Measurements from ENCODE around the gene SMG6. TPM values are rescaled to one million over a fixed set of nuclear protein-coding genes. Genes with fewer than 3 reads are reported as not detected.

Gene SMG6
- total and polyA plus RNA-seq, 2 of the 4 experiments (the other 2 are of a cell fraction): 16.3 to 30.3 TPM

GRCh38 chr17:2176499-2177169 is 127.0 kb downstream of the SMG6 start:
- H3K79me1 ChIP-seq (ENCODE audit: low read depth in 1 of 2, low read length in 2 of 2): peaks cover 38 to 82% of the 10 kb centered on the region in 2 experiments
- ChIA-PET POLR2A (ENCODE audit: unreplicated experiment) (no interaction called here), CTCF (interaction anchor here (1.0 kb wide), 1 partner anchor 70 kb away, joined by 3 read pairs; no protein-coding TSS in a partner anchor)
- H2AFZ ChIP-seq (replicated peaks; ENCODE audit: low read length, poor library complexity): no peak overlapping the region
- H3K14ac ChIP-seq (replicated peaks; ENCODE audit: low read depth, low read length): peak overlapping the region; percentile 91
- peak overlapping the region; percentile 57 for H4K5ac ChIP-seq (ENCODE audit: low read depth, low read length)
- WGBS, 2 experiments (ENCODE audit: extremely low coverage in 2 of 2, insufficient read length in 1 of 2): no CpG with 5 or more reads among the region's 8 CpGs
- no peak for TF ChIP-seq CEBPB (IDR thresholded peaks at IDR 0.05; ENCODE audit: low read depth, low read length)
- no peak for TF ChIP-seq MAFK (IDR thresholded peaks at IDR 0.05; ENCODE audit: low read depth, low read length)
- H3K23ac ChIP-seq (ENCODE audit: low read depth, low read length): peak overlapping the region; percentile 96
- H4K8ac ChIP-seq (ENCODE audit: low read depth in 2 of 2, low read length in 2 of 2): peak overlapping the region; percentile 53 to 90; a peak in 3 of 4 replicates
- H2BK20ac ChIP-seq (ENCODE audit: low read depth, low read length): peak overlapping the region; percentile 81
- H2BK120ac ChIP-seq (ENCODE audit: low read depth, low read length): peak overlapping the region; percentile 96
- peaks cover 67% of the 10 kb centered on the region for H3K4me1 ChIP-seq (ENCODE audit: control insufficient read depth, insufficient read depth, low read length)
- peak overlapping the region; percentile 56 for H3K18ac ChIP-seq (ENCODE audit: low read depth, low read length)
- in situ Hi-C loops (cut with MboI; ENCODE audit: low sequenced_read_pairs): loop anchor here (10.0 kb wide), 1 partner anchor 112 kb away; no protein-coding TSS in a partner anchor
- H3K4me2 ChIP-seq (ENCODE audit: low read depth, low read length): no peak overlapping the region
- dilution Hi-C loops (cut with HindIII; ENCODE audit: low sequenced_read_pairs, unreplicated experiment): no loop called here
- H4K91ac ChIP-seq (ENCODE audit: insufficient read depth, low read depth, low read length): peak overlapping the region; percentile 84
- peak overlapping the region; percentile 93 for H2AK5ac ChIP-seq (ENCODE audit: low read depth, low read length)
- no peaks in the 10 kb centered on the region for H3K9me3 ChIP-seq (ENCODE audit: control insufficient read depth, insufficient read depth, low read length)
- H3K4me3 ChIP-seq (ENCODE audit: insufficient read depth, low read depth, low read length): no peak overlapping the region
- peak overlapping the region; percentile 18 for H2AK9ac ChIP-seq (replicated peaks; ENCODE audit: low read depth, low read length, poor library complexity)
- no TSS peak for BruUV-seq (replicated peaks)
- H4K20me1 ChIP-seq (ENCODE audit: insufficient read depth, low read length): no peaks in the 10 kb centered on the region
- peak overlapping the region; percentile 83 for H3K4ac ChIP-seq (ENCODE audit: low read depth, low read length)
- H3K27ac ChIP-seq (ENCODE audit: insufficient read depth, low read length): peak overlapping the region; percentile 72
- ATAC-seq (ENCODE audit: low read depth) (no peak), DNase-seq (no peak)
- peak overlapping the region; percentile 83 for H2BK5ac ChIP-seq (ENCODE audit: low read depth, low read length, poor library complexity, severe bottlenecking)
- H3K56ac ChIP-seq (ENCODE audit: extremely low read depth, insufficient read depth, low read length): peak overlapping the region; percentile 41; the same call in 1 of the 2 replicates
- intact Hi-C loops (cut with micrococcal nuclease): no loop called here
- peaks cover 2% of the 10 kb centered on the region; the same call in 1 of the 2 replicates for H3K36me3 ChIP-seq (ENCODE audit: control insufficient read depth, insufficient read depth, low read length)
- H3K9me1 ChIP-seq (ENCODE audit: insufficient read depth, low read length): peaks cover 53% of the 10 kb centered on the region
- no peaks in the 10 kb centered on the region for H3K27me3 ChIP-seq (ENCODE audit: control insufficient read depth, insufficient read depth, low read length)
- H2BK15ac ChIP-seq (ENCODE audit: low read depth, low read length): peak overlapping the region; percentile 95; the same call in 2 of the 3 replicates
- H3K9ac ChIP-seq (ENCODE audit: low read depth, low read length): peak overlapping the region; percentile 12; the same call in 1 of the 2 replicates
